ENCODE data around the gene PIEZO1.

Gene PIEZO1

GRCh38 chr16:88747588-88748301 is 37.3 kb downstream of the PIEZO1 start:
- no peak for DNase-seq

GRCh38 chr16:88746506-88746905 is 38.5 kb downstream of the PIEZO1 start:
- DNase-seq: no peak

GRCh38 chr16:88744577-88745521 is 40.2 kb downstream of the PIEZO1 start:
- DNase-seq: no peak

- DNase-seq: peak; percentile 5
Observed at GRCh38 chr16:88743693-88744576, 41.1 kb downstream of the PIEZO1 start.

- no peak for DNase-seq
Observed at GRCh38 chr16:88742896-88743605, 42.0 kb downstream of the PIEZO1 start.

- no peak for DNase-seq
Observed at GRCh38 chr16:88741368-88741767, 43.7 kb downstream of the PIEZO1 start.

GRCh38 chr16:88740727-88741055 is 44.3 kb downstream of the PIEZO1 start:
- DNase-seq: no peak

- DNase-seq: no peak
Observed at GRCh38 chr16:88739977-88740726, 44.9 kb downstream of the PIEZO1 start.

GRCh38 chr16:88739139-88739976 is 45.7 kb downstream of the PIEZO1 start:
- DNase-seq: no peak

- DNase-seq: no peak
Observed at GRCh38 chr16:88738151-88739084, 46.6 kb downstream of the PIEZO1 start.

- DNase-seq: peak; percentile 38
Observed at GRCh38 chr16:88737298-88738150, 47.5 kb downstream of the PIEZO1 start.

GRCh38 chr16:88736496-88736895 is 48.5 kb downstream of the PIEZO1 start:
- DNase-seq: no peak

- DNase-seq: no peak
Observed at GRCh38 chr16:88736088-88736487, 48.9 kb downstream of the PIEZO1 start.

- DNase-seq: no peak
Observed at GRCh38 chr16:88735616-88736015, 49.4 kb downstream of the PIEZO1 start.

GRCh38 chr16:88735121-88735520 is 49.9 kb downstream of the PIEZO1 start:
- no peak for DNase-seq

GRCh38 chr16:88734361-88734728 is 50.7 kb downstream of the PIEZO1 start:
- DNase-seq: no peak

GRCh38 chr16:88733630-88734360 is 51.2 kb downstream of the PIEZO1 start:
- no peak for DNase-seq

- DNase-seq: no peak
Observed at GRCh38 chr16:88732961-88733294, 52.1 kb downstream of the PIEZO1 start.
